ENCODE measurements around the gene SLC40A1. TPM values are rescaled to one million over a fixed set of nuclear protein-coding genes. Genes with fewer than 3 reads are reported as not detected.

Gene SLC40A1
- total RNA-seq, 1 experiment from 2014 or later, result not detected

- no peak overlapping the region for H4K91ac ChIP-seq (ENCODE audit: insufficient read length, low read depth, low read length)
- no peak overlapping the region for H2AK5ac ChIP-seq (ENCODE audit: insufficient read length, low read length)
- no peak overlapping the region for H3K27ac Mint-ChIP-seq
- H3K36me3 Mint-ChIP-seq (ENCODE audit: insufficient read depth in 1 of 3, low read depth in 3 of 3), result no peaks in the 10 kb centered on the region
- H3K9me3 ChIP-seq (ENCODE audit: control insufficient read depth, low read depth, low read length), result no peaks in the 10 kb centered on the region
- no peak overlapping the region for H3K14ac ChIP-seq (ENCODE audit: insufficient read depth, low read length)
- no peak overlapping the region for H4K5ac ChIP-seq (ENCODE audit: insufficient read length, low read depth, low read length)
- no peak overlapping the region for H3K9ac ChIP-seq (ENCODE audit: extremely low read depth, insufficient read length, low read length)
- no peak overlapping the region for H3K18ac ChIP-seq (ENCODE audit: insufficient read length, low read depth, low read length)
- H3K27me3 Mint-ChIP-seq (ENCODE audit: low read depth), result peaks cover 4% of the 10 kb centered on the region; the same call in 1 of the 2 replicates
- H4K20me1 ChIP-seq (ENCODE audit: control insufficient read depth, insufficient read depth, insufficient read length), result no peaks in the 10 kb centered on the region
- H3K56ac ChIP-seq (ENCODE audit: insufficient read length, low read depth, low read length), result no peak overlapping the region
- H3K4me1 Mint-ChIP-seq, result peaks cover 0 to 4% of the 10 kb centered on the region in 2 experiments; a peak in 2 of 4 replicates
- WGBS (ENCODE audit: extremely low coverage, insufficient read length, low lambda C conversion rate), result no CpG with 5 or more reads among the region's 3 CpGs
- H2BK12ac ChIP-seq (ENCODE audit: insufficient read length, low read depth, low read length), result no peak overlapping the region
- H2BK20ac ChIP-seq (ENCODE audit: low read depth, low read length, poor library complexity, severe bottlenecking), result no peak overlapping the region
- H3K4me3 Mint-ChIP-seq, result no peak overlapping the region
- H2AFZ ChIP-seq (ENCODE audit: low read length), result no peak overlapping the region
- TF ChIP-seq, protein P1, sequence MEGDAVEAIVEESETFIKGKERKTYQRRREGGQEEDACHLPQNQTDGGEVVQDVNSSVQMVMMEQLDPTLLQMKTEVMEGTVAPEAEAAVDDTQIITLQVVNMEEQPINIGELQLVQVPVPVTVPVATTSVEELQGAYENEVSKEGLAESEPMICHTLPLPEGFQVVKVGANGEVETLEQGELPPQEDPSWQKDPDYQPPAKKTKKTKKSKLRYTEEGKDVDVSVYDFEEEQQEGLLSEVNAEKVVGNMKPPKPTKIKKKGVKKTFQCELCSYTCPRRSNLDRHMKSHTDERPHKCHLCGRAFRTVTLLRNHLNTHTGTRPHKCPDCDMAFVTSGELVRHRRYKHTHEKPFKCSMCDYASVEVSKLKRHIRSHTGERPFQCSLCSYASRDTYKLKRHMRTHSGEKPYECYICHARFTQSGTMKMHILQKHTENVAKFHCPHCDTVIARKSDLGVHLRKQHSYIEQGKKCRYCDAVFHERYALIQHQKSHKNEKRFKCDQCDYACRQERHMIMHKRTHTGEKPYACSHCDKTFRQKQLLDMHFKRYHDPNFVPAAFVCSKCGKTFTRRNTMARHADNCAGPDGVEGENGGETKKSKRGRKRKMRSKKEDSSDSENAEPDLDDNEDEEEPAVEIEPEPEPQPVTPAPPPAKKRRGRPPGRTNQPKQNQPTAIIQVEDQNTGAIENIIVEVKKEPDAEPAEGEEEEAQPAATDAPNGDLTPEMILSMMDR (conservative IDR thresholded peaks at IDR 0.05), result no peak
- H2BK120ac ChIP-seq (ENCODE audit: low read depth, low read length, poor library complexity, severe bottlenecking), result no peak overlapping the region
- DNase-seq, result no peak
- H3K23me2 ChIP-seq (ENCODE audit: insufficient read length, low read depth, low read length, poor library complexity, severe bottlenecking), result no peaks in the 10 kb centered on the region
- H3K23ac ChIP-seq (ENCODE audit: insufficient read length, low read depth, low read length), result no peak overlapping the region
- no peak overlapping the region for H2BK5ac ChIP-seq (ENCODE audit: insufficient read length, low read length)
- no peaks in the 10 kb centered on the region for H3K79me2 ChIP-seq (ENCODE audit: insufficient read depth, low read length)
- H3K79me1 ChIP-seq (ENCODE audit: insufficient read depth, low read depth, low read length, poor library complexity, severe bottlenecking), result no peaks in the 10 kb centered on the region
- no peaks in the 10 kb centered on the region for H3K27me3 ChIP-seq (ENCODE audit: insufficient read depth, low read length)
- no peak overlapping the region for H4K8ac ChIP-seq (replicated peaks; ENCODE audit: insufficient read length, low read depth, low read length)
- H3K4me2 ChIP-seq (ENCODE audit: insufficient read depth, insufficient read length, low read length), result no peak overlapping the region
- H3K9me3 Mint-ChIP-seq, result no peaks in the 10 kb centered on the region
- no peak overlapping the region for H3T11ph ChIP-seq (ENCODE audit: low read length)
- H2BK15ac ChIP-seq (ENCODE audit: low read depth, low read length), result no peak overlapping the region
- H3K4ac ChIP-seq (ENCODE audit: low read depth, low read length), result no peak overlapping the region
- no peak overlapping the region for H3K27ac ChIP-seq (ENCODE audit: insufficient read length, low read depth, low read length)
- no peaks in the 10 kb centered on the region for H3K4me1 ChIP-seq (ENCODE audit: insufficient read depth, low read length)
Observed at GRCh38 chr2:189516546-189516945, 64.0 kb downstream of the SLC40A1 start.
